Common myeloid progenitor, CD34-positive (primary cell): Measurements from ENCODE around the gene TNFAIP8L1.
"Not testable (repeated sequence)": the region's sequence is repeated elsewhere in the genome, so short reads cannot be mapped to it uniquely, and the experiment has no call there.

Source experiments
- CTCF ChIA-PET: fragments of 350-600 bp; sonication (Branson Sonifier 250); formaldehyde crosslinking; loops from one replicate; lab custom pipeline; 2021; ENCODE audit warnings: antibody characterized with exemption; lab: Charles Lee
- POLR2A ChIA-PET: fragments of 350-600 bp; sonication (Branson Sonifier 250); formaldehyde crosslinking; loops from one replicate; lab custom pipeline; 2021; ENCODE audit warnings: antibody characterized with exemption; lab: Charles Lee
- DNase-seq, 3 donors: peaks; one replicate each; pipeline versions ENCODE4 v3.0.0 to v3.0.0-alpha.2; 2013
- H3K27ac ChIP-seq, 2 experiments: 1 replicate in 1 of 2; 2 replicates in 1 of 2; pipeline ENCODE4 v1.7.0; 2013; ENCODE audit warnings: inconsistent platforms in 2 of 2, low read length in 2 of 2, mild to moderate bottlenecking in 2 of 2, low read depth in 1 of 2, moderate library complexity in 1 of 2; ENCODE audit not compliant: severe bottlenecking in 2 of 2, insufficient read depth in 1 of 2, poor library complexity in 1 of 2
- H3K27me3 ChIP-seq, 5 experiments: replicated peaks in 2 of 5; 1 replicate in 3 of 5; 2 replicates in 2 of 5; pipeline versions ENCODE4 v1.6.1 to v1.7.0; 2013; ENCODE audit warnings: low read length in 4 of 5, mild to moderate bottlenecking in 2 of 5, moderate library complexity in 2 of 5, inconsistent platforms in 1 of 5; ENCODE audit not compliant: insufficient read depth in 5 of 5, control insufficient read depth in 4 of 5
- H3K36me3 ChIP-seq, 4 experiments: 1 replicate in 2 of 4; 2 replicates in 2 of 4; pipeline versions ENCODE4 v1.6.1 to v1.7.0; 2013; ENCODE audit warnings: low read length in 3 of 4, control low read depth in 1 of 4, mild to moderate bottlenecking in 1 of 4; ENCODE audit not compliant: control insufficient read depth in 4 of 4, insufficient read depth in 4 of 4
- H3K4me1 ChIP-seq, 4 experiments: 1 replicate in 3 of 4; 2 replicates in 1 of 4; pipeline versions ENCODE4 v1.6.1 to v1.7.1; 2013; ENCODE audit warnings: low read length in 3 of 4, mild to moderate bottlenecking in 3 of 4, control low read depth in 1 of 4, inconsistent platforms in 1 of 4, moderate library complexity in 1 of 4; ENCODE audit not compliant: control insufficient read depth in 4 of 4, insufficient read depth in 4 of 4; ENCODE audit errors: control extremely low read depth in 1 of 4
- H3K4me3 ChIP-seq, 7 experiments: 1 replicate in 4 of 7; 2 replicates in 3 of 7; pipeline versions ENCODE4 v1.5.1 to v1.7.0; 2013; ENCODE audit warnings: mild to moderate bottlenecking in 7 of 7, low read length in 6 of 7, moderate library complexity in 6 of 7, inconsistent platforms in 2 of 7, low read depth in 2 of 7, control low read depth in 1 of 7; ENCODE audit not compliant: insufficient read depth in 4 of 7, control insufficient read depth in 1 of 7; ENCODE audit errors: extremely low read depth in 1 of 7
- H3K9me3 ChIP-seq, 5 experiments: 1 replicate in 4 of 5; 2 replicates in 1 of 5; pipeline versions ENCODE4 v1.6.1 to v1.7.1; 2013; ENCODE audit warnings: low read length in 4 of 5, mild to moderate bottlenecking in 2 of 5, inconsistent platforms in 1 of 5, low read depth in 1 of 5, moderate library complexity in 1 of 5; ENCODE audit not compliant: control insufficient read depth in 4 of 5, insufficient read depth in 2 of 5; ENCODE audit errors: control extremely low read depth in 1 of 5
- WGBS: methylation state at CpG from one replicate; pipeline ENCODE4 v1.1.5; 2013; ENCODE audit not compliant: insufficient coverage; 5-methylcytosine and 5-hydroxymethylcytosine counted together

The TNFAIP8L1 gene

DNA sequence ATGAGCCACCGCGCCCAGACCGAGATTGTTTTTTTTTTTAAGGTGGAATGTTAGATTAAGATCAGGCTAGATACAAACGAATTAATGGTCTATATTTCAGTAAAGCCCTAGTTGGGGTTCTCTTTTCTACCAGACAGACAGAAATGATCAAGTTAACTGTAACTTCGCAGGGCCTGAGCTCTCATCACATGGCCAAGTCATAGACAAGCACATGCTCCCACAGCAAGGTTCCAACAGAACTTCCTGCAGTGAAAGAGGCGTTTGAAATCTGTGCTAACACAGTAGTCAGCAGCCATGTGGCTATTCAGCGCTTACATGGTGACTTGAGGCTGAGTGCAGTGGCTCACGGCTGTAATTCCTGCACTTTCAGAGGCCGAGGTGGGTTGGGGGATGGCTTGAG is 45.1 kb upstream of the TNFAIP8L1 start:
- peak in 1 of 3 donors; percentile 28 for DNase-seq
- no peak overlapping the region for H3K27ac ChIP-seq
- no peak overlapping the region for H3K4me3 ChIP-seq
- peaks cover 0 to 40% (median 10%) of the 10 kb centered on the region in 5 experiments for H3K27me3 ChIP-seq
- peaks cover 0 to 18% (median 16%) of the 10 kb centered on the region in 4 experiments for H3K4me1 ChIP-seq
- no peaks in the 10 kb centered on the region for H3K36me3 ChIP-seq
- ChIA-PET CTCF (interaction anchor here (1.0 to 6.9 kb wide), 11 partner anchors 9 to 43 kb away, joined by 3 to 37 read pairs (median 5); no protein-coding TSS in a partner anchor), POLR2A (interaction anchor here (1.5 kb wide), 1 partner anchor 40 kb away, joined by 4 read pairs; no protein-coding TSS in a partner anchor)
- 64% methylated on average over 6 of the region's 9 CpGs for WGBS
- no peaks in the 10 kb centered on the region for H3K9me3 ChIP-seq

DNA sequence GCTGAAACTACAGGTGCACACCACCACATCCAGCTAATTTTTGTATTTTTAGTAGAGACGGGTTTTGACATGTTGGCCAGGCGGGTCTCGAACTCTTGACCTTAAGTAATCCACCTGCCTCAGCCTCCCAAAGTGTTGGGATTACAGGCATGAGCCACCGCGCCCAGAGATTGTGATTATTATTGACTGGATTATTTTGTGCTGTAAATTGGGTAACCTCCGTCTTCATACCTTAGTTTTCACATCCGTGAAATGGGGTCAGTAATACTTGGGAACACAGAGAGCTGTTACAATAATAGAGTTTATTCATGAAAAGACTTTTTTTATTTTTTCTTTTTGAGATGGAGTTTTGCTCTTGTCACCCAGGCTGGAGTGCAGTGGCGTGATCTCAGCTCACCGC is 44.2 kb upstream of the TNFAIP8L1 start:
- H3K4me3 ChIP-seq, H3K36me3 ChIP-seq, DNase-seq, POLR2A ChIA-PET, H3K27ac ChIP-seq, H3K9me3 ChIP-seq: not testable (repeated sequence)
- 97% methylated on average over 7 of the region's 9 CpGs for WGBS
- peaks cover 0 to 40% (median 10%) of the 10 kb centered on the region in 5 experiments for H3K27me3 ChIP-seq
- peaks cover 0 to 17% (median 16%) of the 10 kb centered on the region in 4 experiments for H3K4me1 ChIP-seq
- CTCF ChIA-PET = interaction anchor here (1.2 to 6.9 kb wide), 6 partner anchors 10 to 42 kb away, joined by 3 to 32 read pairs (median 7); no protein-coding TSS in a partner anchor

GRCh38 chr19:4596033-4596904 is 43.0 kb upstream of the TNFAIP8L1 start:
- H3K36me3 ChIP-seq = no peaks in the 10 kb centered on the region
- H3K4me3 ChIP-seq = no peak overlapping the region
- DNase-seq = no peak
- no peaks in the 10 kb centered on the region for H3K9me3 ChIP-seq
- no peak overlapping the region for H3K27ac ChIP-seq
- WGBS = 40% methylated on average over 9 of the region's 21 CpGs
- peaks cover 0 to 17% (median 16%) of the 10 kb centered on the region in 4 experiments for H3K4me1 ChIP-seq
- ChIA-PET CTCF (interaction anchor here (0.8 to 6.9 kb wide), 4 partner anchors 11 to 53 kb away, joined by 3 to 32 read pairs (median 12); no protein-coding TSS in a partner anchor), POLR2A (no interaction called here)
- peaks cover 0 to 35% (median 10%) of the 10 kb centered on the region in 5 experiments for H3K27me3 ChIP-seq

GRCh38 chr19:4597278-4597974 is 41.9 kb upstream of the TNFAIP8L1 start:
- DNase-seq = no peak
- H3K4me1 ChIP-seq = peaks cover 0 to 17% (median 16%) of the 10 kb centered on the region in 4 experiments
- peak overlapping the region in 5 of 7 experiments; percentile 13 to 60 (median 40) for H3K4me3 ChIP-seq
- peaks cover 0 to 33% (median 10%) of the 10 kb centered on the region in 5 experiments for H3K27me3 ChIP-seq
- CTCF ChIA-PET = interaction anchor here (0.8 to 6.9 kb wide), 7 partner anchors 12 to 52 kb away, joined by 3 to 32 read pairs (median 3); no protein-coding TSS in a partner anchor
- H3K9me3 ChIP-seq = no peaks in the 10 kb centered on the region
- no peak overlapping the region for H3K27ac ChIP-seq
- POLR2A ChIA-PET = interaction anchor here (0.6 to 1.2 kb wide), 4 partner anchors 10 to 1846 kb away, joined by 3 to 5 read pairs (median 4); no protein-coding TSS in a partner anchor
- 8% methylated on average over 9 of the region's 27 CpGs for WGBS
- no peaks in the 10 kb centered on the region for H3K36me3 ChIP-seq

DNA sequence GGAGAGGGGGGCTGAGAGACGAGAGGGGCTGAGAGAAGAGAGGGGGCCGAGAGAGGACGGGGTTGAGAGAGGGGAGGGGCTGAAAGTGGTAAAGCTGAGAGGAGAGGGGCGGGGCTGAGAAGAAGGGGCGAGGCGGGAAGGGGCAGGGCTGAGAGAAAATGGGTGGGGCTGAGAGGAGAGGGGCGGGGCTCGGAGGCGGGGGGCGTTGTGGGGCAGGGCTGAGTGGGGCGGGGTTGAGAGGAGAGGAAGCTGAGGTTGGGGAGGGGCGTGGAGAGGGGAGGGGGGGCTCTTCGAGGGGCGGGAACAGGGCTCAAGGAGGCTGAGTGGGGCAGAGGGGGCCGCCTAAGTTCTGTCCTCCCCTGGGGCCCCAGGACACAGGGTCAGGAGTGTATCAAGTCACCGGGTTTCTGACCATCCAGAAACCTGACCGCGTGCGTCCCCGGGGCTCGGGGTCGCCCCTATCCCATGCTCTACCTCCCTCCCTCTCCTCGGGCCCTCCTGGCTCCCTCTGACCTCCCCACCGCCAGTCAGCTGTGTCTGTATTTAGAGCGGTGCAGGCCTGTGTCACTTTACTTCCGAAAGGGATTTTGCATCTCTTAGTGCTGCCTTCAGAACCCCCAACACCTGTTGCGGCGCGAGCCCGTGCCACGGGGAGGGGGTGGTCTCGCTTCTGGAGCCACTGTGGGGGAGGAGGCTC is 41.2 kb upstream of the TNFAIP8L1 start:
- H3K27me3 ChIP-seq = peaks cover 0 to 30% (median 7%) of the 10 kb centered on the region in 5 experiments
- no peaks in the 10 kb centered on the region for H3K36me3 ChIP-seq
- H3K27ac ChIP-seq = no peak overlapping the region
- ChIA-PET CTCF (interaction anchor here (1.2 to 6.9 kb wide), 7 partner anchors 12 to 39 kb away, joined by 3 to 32 read pairs (median 3); no protein-coding TSS in a partner anchor), POLR2A (interaction anchor here (0.7 to 1.2 kb wide), 2 partner anchors 9 to 58 kb away, joined by 3 to 4 read pairs; no protein-coding TSS in a partner anchor)
- 0% methylated on average over 14 of the region's 32 CpGs for WGBS
- H3K4me1 ChIP-seq = peaks cover 0 to 17% (median 16%) of the 10 kb centered on the region in 4 experiments
- peak overlapping the region; percentile 22 to 71 (median 48) for H3K4me3 ChIP-seq
- no peaks in the 10 kb centered on the region for H3K9me3 ChIP-seq
- peak; percentile 83 to 92 (median 90) for DNase-seq

DNA sequence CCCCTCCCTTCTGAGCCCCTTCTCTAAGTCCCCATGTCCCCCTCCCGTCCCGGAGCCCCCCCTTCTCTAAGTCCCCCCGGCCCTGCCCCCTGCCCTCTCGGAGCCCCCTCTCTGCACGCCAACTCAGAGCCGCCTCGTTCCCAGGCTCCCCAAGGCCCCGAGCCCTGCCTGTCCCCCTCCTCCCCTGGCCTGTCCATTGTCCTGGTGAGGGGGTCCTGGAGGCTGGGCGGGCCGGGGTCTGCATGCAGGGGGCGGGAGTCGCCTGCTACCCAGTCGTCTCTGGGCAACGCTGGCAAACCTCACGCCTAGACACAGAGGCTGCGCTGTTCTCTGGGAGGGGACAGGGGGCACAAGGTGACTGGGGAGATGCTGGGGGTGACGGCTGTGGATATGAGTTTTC is 40.6 kb upstream of the TNFAIP8L1 start:
- peaks cover 0 to 17% (median 16%) of the 10 kb centered on the region in 4 experiments for H3K4me1 ChIP-seq
- H3K4me3 ChIP-seq = peak overlapping the region in 5 of 7 experiments; percentile 47 to 71 (median 57)
- peaks cover 0 to 33% (median 7%) of the 10 kb centered on the region in 5 experiments for H3K27me3 ChIP-seq
- H3K36me3 ChIP-seq = no peaks in the 10 kb centered on the region
- ChIA-PET CTCF (interaction anchor here (1.2 to 6.9 kb wide), 4 partner anchors 10 to 38 kb away, joined by 3 to 32 read pairs (median 10); no protein-coding TSS in a partner anchor), POLR2A (interaction anchor here (1.2 kb wide), 1 partner anchor 8 kb away, joined by 4 read pairs; no protein-coding TSS in a partner anchor)
- H3K27ac ChIP-seq = no peak overlapping the region
- 4% methylated on average over 4 of the region's 17 CpGs for WGBS
- no peak for DNase-seq
- no peaks in the 10 kb centered on the region for H3K9me3 ChIP-seq
